Left ventricle myocardium superior (tissue), 1 donor: ENCODE measurements around the gene TRA2A. TPM values are rescaled to one million over a fixed set of nuclear protein-coding genes. Genes with fewer than 3 reads are reported as not detected.

Source experiments
- total RNA-seq: library from RNA; stranded (reverse); fragmentation: NEBNext Ultra II Directional; extraction: Animal tissue kit (Norgen Biotek cat#: 25700); gene quantifications from one replicate; pipeline ENCODE4 v1.2.1, GENCODE V29; 2021
- donor health status: DM: no; HTN: yes; CAD: no; lungs with severe emphysema.

TRA2A gene
- total RNA-seq, 1 donor from 2014 or later, result 29.5 TPM

Other genes with a start within 250 kb of the TRA2A start
- gene MALSU1, start 232.6 kb downstream of the TRA2A start, total RNA-seq, result 123 TPM
- gene IGF2BP3, start 61.5 kb downstream of the TRA2A start, total RNA-seq, result not detected
- gene CCDC126, start 65.4 kb upstream of the TRA2A start, total RNA-seq, result 11.4 TPM
- gene FAM221A, start 148.2 kb upstream of the TRA2A start, total RNA-seq, result 2.1 TPM
- not detected for gene STK31, start 178.2 kb upstream of the TRA2A start, total RNA-seq